Measurements from ENCODE around the gene LGALS3.

DNA sequence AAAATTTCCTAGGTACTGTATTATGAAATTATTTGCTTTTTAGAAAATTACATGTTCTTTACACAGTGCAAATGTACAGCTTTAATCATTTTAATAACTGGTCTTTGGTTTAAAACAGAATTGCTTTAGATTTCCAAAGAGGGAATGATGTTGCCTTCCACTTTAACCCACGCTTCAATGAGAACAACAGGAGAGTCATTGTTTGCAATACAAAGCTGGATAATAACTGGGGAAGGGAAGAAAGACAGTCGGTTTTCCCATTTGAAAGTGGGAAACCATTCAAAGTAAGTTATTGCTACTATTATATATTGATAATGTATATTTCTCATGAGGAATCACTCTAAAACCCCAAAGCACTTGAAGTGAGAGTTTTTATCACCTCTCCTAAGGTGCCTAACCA lies 13.4 kb downstream of the LGALS3 start:
- no peak for TF ChIP-seq POLR2A (IDR thresholded peaks at IDR 0.05; ENCODE audit: low read length)
- TF ChIP-seq HOXB5 (CRISPR knock-in tag; IDR thresholded peaks at IDR 0.05), result no peak
- TF ChIP-seq, protein P1, sequence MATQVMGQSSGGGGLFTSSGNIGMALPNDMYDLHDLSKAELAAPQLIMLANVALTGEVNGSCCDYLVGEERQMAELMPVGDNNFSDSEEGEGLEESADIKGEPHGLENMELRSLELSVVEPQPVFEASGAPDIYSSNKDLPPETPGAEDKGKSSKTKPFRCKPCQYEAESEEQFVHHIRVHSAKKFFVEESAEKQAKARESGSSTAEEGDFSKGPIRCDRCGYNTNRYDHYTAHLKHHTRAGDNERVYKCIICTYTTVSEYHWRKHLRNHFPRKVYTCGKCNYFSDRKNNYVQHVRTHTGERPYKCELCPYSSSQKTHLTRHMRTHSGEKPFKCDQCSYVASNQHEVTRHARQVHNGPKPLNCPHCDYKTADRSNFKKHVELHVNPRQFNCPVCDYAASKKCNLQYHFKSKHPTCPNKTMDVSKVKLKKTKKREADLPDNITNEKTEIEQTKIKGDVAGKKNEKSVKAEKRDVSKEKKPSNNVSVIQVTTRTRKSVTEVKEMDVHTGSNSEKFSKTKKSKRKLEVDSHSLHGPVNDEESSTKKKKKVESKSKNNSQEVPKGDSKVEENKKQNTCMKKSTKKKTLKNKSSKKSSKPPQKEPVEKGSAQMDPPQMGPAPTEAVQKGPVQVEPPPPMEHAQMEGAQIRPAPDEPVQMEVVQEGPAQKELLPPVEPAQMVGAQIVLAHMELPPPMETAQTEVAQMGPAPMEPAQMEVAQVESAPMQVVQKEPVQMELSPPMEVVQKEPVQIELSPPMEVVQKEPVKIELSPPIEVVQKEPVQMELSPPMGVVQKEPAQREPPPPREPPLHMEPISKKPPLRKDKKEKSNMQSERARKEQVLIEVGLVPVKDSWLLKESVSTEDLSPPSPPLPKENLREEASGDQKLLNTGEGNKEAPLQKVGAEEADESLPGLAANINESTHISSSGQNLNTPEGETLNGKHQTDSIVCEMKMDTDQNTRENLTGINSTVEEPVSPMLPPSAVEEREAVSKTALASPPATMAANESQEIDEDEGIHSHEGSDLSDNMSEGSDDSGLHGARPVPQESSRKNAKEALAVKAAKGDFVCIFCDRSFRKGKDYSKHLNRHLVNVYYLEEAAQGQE (IDR thresholded peaks at IDR 0.05), result no peak
- TF ChIP-seq CTCF (IDR thresholded peaks at IDR 0.05), result no peak
- TF ChIP-seq ZFP36 (IDR thresholded peaks at IDR 0.05; ENCODE audit: borderline replicate concordance, partially characterized antibody), result no peak
- TF ChIP-seq, protein P2, sequence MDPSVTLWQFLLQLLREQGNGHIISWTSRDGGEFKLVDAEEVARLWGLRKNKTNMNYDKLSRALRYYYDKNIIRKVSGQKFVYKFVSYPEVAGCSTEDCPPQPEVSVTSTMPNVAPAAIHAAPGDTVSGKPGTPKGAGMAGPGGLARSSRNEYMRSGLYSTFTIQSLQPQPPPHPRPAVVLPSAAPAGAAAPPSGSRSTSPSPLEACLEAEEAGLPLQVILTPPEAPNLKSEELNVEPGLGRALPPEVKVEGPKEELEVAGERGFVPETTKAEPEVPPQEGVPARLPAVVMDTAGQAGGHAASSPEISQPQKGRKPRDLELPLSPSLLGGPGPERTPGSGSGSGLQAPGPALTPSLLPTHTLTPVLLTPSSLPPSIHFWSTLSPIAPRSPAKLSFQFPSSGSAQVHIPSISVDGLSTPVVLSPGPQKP (IDR thresholded peaks at IDR 0.05; ENCODE audit: low read depth, low read length), result no peak
- TF ChIP-seq BHLHE40 (IDR thresholded peaks at IDR 0.05; ENCODE audit: low read depth, low read length), result no peak
- TF ChIP-seq HOXA7 (CRISPR knock-in tag; IDR thresholded peaks at IDR 0.05), result no peak
- TF ChIP-seq NPAS2 (CRISPR knock-in tag; IDR thresholded peaks at IDR 0.05; ENCODE audit: borderline replicate concordance), result no peak
